K562 (cell line): ENCODE data around the gene RDH13.

Experiments
- ATF3 ChIP-seq, 2 experiments: fragments of 450-650 bp in 1 of 2; sonication (generic) in 1 of 2; formaldehyde crosslinking in 1 of 2; IDR thresholded peaks in 1 of 2; conservative IDR thresholded peaks in 1 of 2; 2 replicates each; pipeline versions ENCODE4 v1.6.1 to v1.8.1; 2016 to 2023; ENCODE audit warnings: mild to moderate bottlenecking in 2 of 2, moderate library complexity in 2 of 2, inconsistent platforms in 1 of 2, missing genetic modification reagents in 1 of 2
- ATF6 ChIP-seq: sonication (generic); formaldehyde crosslinking; IDR thresholded peaks from 2 replicates; pipeline ENCODE4 v1.4.0; 2020; ENCODE audit warnings: mild to moderate bottlenecking, missing genetic modification reagents
- CBX5 ChIP-seq: IDR thresholded peaks from 2 replicates; pipeline ENCODE4 v1.6.1; 2014; ENCODE audit warnings: low read depth, borderline replicate concordance
- CBX8 ChIP-seq: fragments of 200-600 bp; sonication (generic); IDR thresholded peaks from 2 replicates; pipeline ENCODE4 v1.6.1; 2012; ENCODE audit warnings: borderline replicate concordance, mixed run types, low read depth, mild to moderate bottlenecking, moderate library complexity, mixed read lengths, low read length, control low read depth, inconsistent platforms; ENCODE audit not compliant: poor library complexity, severe bottlenecking; ENCODE audit errors: extremely low read depth
- CEBPB ChIP-seq: fragments of 450-650 bp; IDR thresholded peaks from 2 replicates; pipeline ENCODE4 v1.6.1; 2016; ENCODE audit warnings: missing genetic modification characterization, missing compliant biosample characterization
- CTCF ChIP-seq, 3 experiments: IDR thresholded peaks in 2 of 3; conservative IDR thresholded peaks in 1 of 3; 2 replicates each; pipeline ENCODE4 v1.5.1; 2011 to 2012; ENCODE audit warnings: low read length in 3 of 3, mild to moderate bottlenecking in 3 of 3, control low read depth in 2 of 3, improper control_type of control experiment in 1 of 3, inconsistent platforms in 1 of 3, low read depth in 1 of 3, mixed read lengths in 1 of 3, moderate library complexity in 1 of 3; ENCODE audit not compliant: insufficient read depth in 2 of 3
- JUND ChIP-seq, 2 experiments: IDR thresholded peaks; 2 replicates in 1 of 2; 3 replicates in 1 of 2; pipeline ENCODE4 v1.6.1; 2011; ENCODE audit warnings: borderline replicate concordance in 2 of 2, low read depth in 2 of 2, low read length in 2 of 2, improper control_type of control experiment in 1 of 2, missing biosample characterization in 1 of 2, missing genetic modification characterization in 1 of 2, missing genetic modification reagents in 1 of 2
- NR2C2 ChIP-seq, 2 experiments: fragments of 200-800 bp in 1 of 2; sonication (Bioruptor generic) in 1 of 2; sonication (generic) in 1 of 2; formaldehyde crosslinking in 1 of 2; IDR thresholded peaks; 2 replicates each; pipeline versions ENCODE4 v1.6.1 to v1.8.0; 2016 to 2022; ENCODE audit warnings: mild to moderate bottlenecking in 1 of 2, missing compliant biosample characterization in 1 of 2, missing genetic modification characterization in 1 of 2, missing genetic modification reagents in 1 of 2
- NRF1 ChIP-seq, 2 experiments: fragments of 450-650 bp; IDR thresholded peaks in 1 of 2; conservative IDR thresholded peaks in 1 of 2; 2 replicates each; pipeline ENCODE4 v1.6.1; 2014; ENCODE audit warnings: mild to moderate bottlenecking in 2 of 2
- SAFB2 ChIP-seq: fragments of 200-400 bp; formaldehyde crosslinking; IDR thresholded peaks from 2 replicates; pipeline ENCODE4 v1.6.1; 2018; ENCODE audit warnings: borderline replicate concordance, low read length, low read depth, moderate library complexity; ENCODE audit not compliant: severe bottlenecking
- SP1 ChIP-seq: sonication (generic); formaldehyde crosslinking; IDR thresholded peaks from 2 replicates; pipeline ENCODE4 v1.8.1; 2022; ENCODE audit warnings: mild to moderate bottlenecking, missing genetic modification reagents
- ZBTB43 ChIP-seq: sonication (generic); formaldehyde crosslinking; IDR thresholded peaks from 2 replicates; pipeline ENCODE4 v1.8.0; 2023; ENCODE audit warnings: mild to moderate bottlenecking, missing genetic modification reagents

GRCh38 chr19:55070466-55071128, 7.6 kb upstream of the RDH13 start:
- TF ChIP-seq SP1 (CRISPR knock-in tag): no peak
- TF ChIP-seq JUND (IDR thresholded peaks at IDR 0.05; ENCODE audit: borderline replicate concordance, low read depth, low read length): no peak
- no peak for TF ChIP-seq JUND (tag; IDR thresholded peaks at IDR 0.05; ENCODE audit: borderline replicate concordance, low read depth, low read length)
- no peak for TF ChIP-seq ATF3 (IDR thresholded peaks at IDR 0.05)
- no peak for TF ChIP-seq ATF3 (CRISPR knock-in tag; conservative IDR thresholded peaks at IDR 0.05)
- no peak for TF ChIP-seq ATF6 (CRISPR knock-in tag)
- TF ChIP-seq NRF1 (conservative IDR thresholded peaks at IDR 0.05 in 1 of 2, IDR thresholded peaks at IDR 0.05 in 1 of 2): no peak
- TF ChIP-seq SAFB2: no peak
- no peak for TF ChIP-seq ZBTB43 (CRISPR knock-in tag)
- TF ChIP-seq CEBPB (tag): no peak
- no peak for TF ChIP-seq NR2C2 (CRISPR knock-in tag; IDR thresholded peaks at IDR 0.05)
- TF ChIP-seq NR2C2 (tag; IDR thresholded peaks at IDR 0.05): no peak
- TF ChIP-seq CTCF (IDR thresholded peaks at IDR 0.05 in 2 of 3, conservative IDR thresholded peaks at IDR 0.05 in 1 of 3; ENCODE audit: insufficient read depth in 2 of 3, low read depth in 1 of 3, low read length in 3 of 3): no peak
- TF ChIP-seq CBX5: no peak
- TF ChIP-seq CBX8: no peak
